ELF-1 (cell line): ENCODE data around the gene HRH2.
"Not testable (repeated sequence)": the region's sequence is repeated elsewhere in the genome, so short reads cannot be mapped to it uniquely, and the experiment has no call there.

Experiments used
- DNase-seq: peaks from one replicate; pipeline ENCODE4 v3.0.0-alpha.2; 2016; ENCODE audit warnings: low read depth, low spot score

Gene HRH2

GRCh38 chr5:175713930-175714329 is 56.1 kb downstream of the HRH2 start:
- no peak for DNase-seq

- no peak for DNase-seq
Measured at GRCh38 chr5:175714479-175715085, 56.7 kb downstream of the HRH2 start.

- no peak for DNase-seq
Measured at GRCh38 chr5:175715627-175716522, 58.0 kb downstream of the HRH2 start.

- no peak for DNase-seq
Measured at GRCh38 chr5:175717837-175718236, 60.0 kb downstream of the HRH2 start.

DNA sequence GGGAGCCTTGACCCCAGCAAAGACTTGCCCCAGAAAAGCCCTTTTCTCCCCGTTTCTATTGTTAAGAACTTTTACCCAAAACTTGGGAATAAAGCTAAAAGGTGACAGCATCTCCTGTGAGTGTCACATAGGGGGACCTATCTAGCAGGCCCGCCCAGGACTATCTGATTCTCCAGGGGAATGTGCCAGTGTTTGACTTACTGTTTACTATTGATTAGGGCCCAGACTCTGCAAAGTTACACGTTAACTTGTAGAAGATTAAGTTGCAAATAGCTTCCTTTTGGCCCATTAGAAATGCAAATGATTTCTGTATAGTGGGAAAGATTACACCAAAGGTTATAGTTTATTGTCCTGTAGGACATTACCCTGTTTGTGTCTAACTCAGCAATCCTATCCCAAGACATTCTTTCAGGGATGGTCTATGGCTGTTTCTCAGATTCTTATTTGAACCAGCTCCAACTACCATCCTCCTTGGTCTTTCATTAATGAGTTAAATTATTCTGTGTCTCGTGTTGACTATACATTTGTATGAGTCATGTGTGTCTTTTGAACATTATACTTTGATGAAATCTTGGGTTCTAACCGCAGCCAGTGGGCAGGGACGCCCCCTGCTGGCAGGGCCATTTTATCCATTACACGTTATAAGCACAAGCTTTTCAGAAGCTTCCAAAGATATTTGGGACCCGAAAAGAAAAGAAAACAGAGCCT is 60.7 kb downstream of the HRH2 start:
- peak; percentile 37 for DNase-seq

- not testable (repeated sequence) for DNase-seq
Measured at GRCh38 chr5:175719109-175719432, 61.2 kb downstream of the HRH2 start.

GRCh38 chr5:175724314-175725275 is 66.7 kb downstream of the HRH2 start:
- no peak for DNase-seq

GRCh38 chr5:175728316-175728715 is 70.4 kb downstream of the HRH2 start:
- peak; percentile 82 for DNase-seq

- DNase-seq, result peak; percentile 78
Measured at GRCh38 chr5:175728885-175729828, 71.3 kb downstream of the HRH2 start.

DNA sequence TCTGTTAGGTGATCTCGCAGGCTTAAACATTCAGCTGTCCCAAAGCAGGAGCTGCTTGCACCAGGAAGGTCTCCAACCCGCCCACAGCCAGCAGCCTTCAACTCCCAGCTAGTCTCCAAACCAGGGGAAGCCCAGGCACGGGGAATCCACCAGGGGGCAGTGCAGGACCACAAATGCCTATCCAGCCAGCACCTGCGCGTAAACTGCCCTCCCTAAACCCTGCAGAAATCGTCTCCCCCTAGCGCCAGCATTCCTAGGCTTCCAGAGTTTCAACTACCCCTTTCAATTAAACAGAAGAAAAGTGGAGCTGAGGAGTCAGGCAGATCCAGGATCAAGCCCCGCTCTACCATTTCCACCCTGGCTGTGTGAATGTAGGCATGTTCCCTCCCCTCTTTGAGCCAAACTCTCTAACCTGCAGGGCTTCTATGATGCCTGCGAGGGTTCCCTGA is 72.0 kb downstream of the HRH2 start:
- peak; percentile 98 for DNase-seq

GRCh38 chr5:175731172-175731571 is 73.3 kb downstream of the HRH2 start:
- no peak for DNase-seq

DNA sequence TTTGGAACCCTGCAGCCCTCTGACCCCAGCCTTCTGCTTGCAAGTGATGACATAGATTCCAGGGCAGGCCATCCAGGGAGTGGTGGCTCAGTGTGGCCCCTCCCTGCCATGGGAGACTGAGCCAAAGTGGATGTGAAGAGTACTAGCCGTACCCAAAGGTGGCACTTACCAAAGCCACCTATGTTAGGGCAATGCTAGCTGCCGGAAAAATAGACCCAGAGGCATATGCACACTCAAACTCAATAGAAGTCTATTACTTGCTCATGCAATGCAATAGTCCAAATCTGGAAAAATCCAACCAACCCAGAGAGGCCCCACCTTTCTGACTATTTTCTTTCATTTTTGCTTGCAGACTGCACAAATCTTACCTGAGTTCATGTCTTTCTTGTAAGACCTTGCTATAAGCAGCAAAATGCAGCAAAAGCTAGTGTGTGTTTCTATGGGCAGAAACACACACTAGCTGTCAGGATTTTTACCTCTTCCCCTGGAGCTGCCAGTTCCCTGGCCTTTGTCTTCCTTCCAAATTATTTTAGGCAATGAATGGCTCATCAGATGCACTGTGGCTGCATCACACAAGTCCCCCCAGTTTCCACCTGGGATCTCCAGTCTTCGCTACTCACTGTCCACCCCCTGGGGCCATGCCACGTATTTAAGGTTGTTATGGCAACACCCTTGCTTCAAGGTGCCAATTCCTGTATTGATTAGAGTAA is 74.0 kb downstream of the HRH2 start:
- no peak for DNase-seq

DNA sequence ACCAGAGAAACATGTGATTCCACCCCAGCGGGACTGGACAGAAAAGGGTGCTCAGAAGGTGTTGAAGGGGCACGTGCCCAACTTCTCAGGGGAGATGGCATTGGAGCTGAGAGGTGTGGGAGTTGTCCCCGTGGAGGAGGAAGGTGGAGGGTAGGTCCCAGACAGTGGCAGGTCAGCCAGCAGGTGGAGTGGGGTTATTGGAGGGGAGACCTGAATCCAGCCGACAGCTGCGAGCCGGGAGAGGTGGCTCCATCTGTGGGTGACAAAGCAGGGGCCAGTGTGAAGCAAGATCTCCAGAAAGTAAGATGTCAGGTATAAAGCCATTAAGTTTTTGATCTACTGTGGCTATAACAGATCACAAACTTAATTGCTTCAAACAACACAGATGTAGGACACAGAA is 75.1 kb downstream of the HRH2 start:
- no peak for DNase-seq

DNA sequence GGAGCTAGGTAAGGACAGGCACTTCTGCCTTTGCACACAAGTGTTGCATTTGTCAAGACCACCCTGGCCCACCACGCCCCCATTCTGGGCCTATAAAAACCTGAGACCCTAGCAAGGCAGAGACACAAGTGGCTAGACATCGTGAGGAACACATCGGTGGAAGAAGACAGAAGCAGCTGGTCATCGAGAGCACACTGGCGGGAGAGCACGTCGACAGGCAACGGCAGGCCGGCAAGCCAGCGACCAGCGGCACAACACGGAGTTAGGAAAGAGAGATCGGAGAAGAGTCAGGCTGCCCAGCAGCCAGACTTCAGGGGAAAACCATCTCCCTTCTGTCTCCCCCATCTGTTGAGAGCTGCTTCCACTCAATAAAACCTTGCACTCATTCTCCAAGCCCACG is 76.1 kb downstream of the HRH2 start:
- DNase-seq, result no peak

DNA sequence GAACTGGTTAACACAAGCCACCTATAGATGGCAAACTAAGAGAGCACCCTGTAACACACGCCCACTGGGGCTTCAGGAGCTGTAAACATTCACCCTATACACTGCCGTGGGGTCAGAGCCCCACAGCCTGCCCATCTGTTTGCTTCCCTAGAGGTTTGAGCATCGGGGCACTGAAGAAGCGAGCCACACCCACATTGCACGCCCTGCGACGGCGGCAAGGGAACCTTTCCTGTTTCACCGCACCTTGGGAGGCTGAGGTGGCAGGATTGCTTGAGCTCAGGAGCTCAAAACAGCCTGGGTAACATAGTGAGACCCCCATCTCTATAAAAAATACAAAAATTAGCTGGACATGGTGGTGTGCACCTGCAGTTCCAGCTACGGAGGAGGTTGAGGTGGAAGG is 76.6 kb downstream of the HRH2 start:
- no peak for DNase-seq

DNA sequence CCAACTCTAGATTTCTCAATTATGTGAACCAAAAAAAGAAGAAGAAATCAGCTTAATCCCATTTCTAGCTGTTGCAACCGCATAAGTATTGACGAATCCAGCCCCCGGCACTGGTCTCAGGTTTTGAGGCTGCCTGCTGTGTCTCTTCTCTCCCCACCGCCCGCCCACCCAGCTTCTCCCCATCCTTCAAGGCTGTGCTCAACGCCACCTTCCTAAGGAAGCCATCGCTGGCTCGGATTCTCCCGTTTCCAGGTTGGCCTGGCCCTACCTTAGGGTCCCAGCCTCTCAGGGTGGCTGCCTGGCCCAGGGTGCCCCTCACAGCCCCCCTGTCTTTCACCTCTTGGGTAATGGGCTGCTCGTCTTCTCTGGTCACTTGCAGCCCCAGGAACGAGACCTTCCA is 77.8 kb downstream of the HRH2 start:
- no peak for DNase-seq

DNA sequence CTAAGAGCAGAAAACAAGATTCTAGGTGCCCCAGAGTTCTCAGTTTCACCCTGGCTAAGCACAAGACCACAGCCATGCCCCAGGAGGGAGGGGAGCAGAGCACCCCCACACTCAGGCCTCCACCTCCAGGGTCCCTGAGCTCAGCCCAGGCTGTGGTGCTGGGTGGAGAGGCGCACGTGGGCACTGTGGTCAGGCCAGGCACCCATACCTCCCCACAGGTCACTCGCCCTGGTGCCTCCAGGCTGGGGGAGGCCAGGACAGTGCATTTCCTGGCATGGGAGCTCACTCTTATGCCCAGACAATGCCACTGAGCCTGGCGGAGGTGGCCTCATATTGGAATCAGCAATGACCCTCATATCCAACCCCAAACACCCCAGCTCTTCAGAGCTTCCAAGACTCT is 78.8 kb downstream of the HRH2 start:
- no peak for DNase-seq

- DNase-seq, result no peak
Measured at GRCh38 chr5:175737481-175737880, 79.6 kb downstream of the HRH2 start.

DNA sequence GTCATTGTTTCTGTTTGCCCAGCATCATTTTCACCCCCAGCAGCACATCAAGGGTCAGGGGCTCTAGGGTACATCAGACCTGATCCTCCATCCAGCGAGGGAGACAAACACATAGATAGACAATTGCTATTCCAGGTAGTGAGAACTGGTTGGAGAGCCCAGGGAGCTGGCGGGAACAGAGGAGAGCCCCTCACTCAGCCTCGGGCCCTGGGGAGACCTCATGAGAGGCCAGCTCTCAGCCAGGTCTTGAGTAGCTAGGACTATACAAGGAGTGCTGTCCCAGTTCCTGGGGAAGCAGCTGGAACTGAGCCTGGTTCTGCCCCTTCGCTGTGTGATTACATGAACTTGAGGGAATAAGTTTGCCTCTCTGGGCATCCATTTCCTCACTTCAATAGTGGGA is 80.3 kb downstream of the HRH2 start:
- no peak for DNase-seq
